Esophagus mucosa (tissue), 1 donor: ENCODE measurements around the gene IRF8. TPM values are rescaled to one million over a fixed set of nuclear protein-coding genes. Genes with fewer than 3 reads are reported as not detected.
"Not testable (repeated sequence)": the region's sequence is repeated elsewhere in the genome, so short reads cannot be mapped to it uniquely, and the experiment has no call there.

Source experiments
- ATAC-seq: fragments of 200-7000 bp; cut with Tn5 transposase; one replicate; pipeline ENCODE4 v1.9.1; 2020
- total RNA-seq: library from RNA; stranded (reverse); gene quantifications from one replicate; pipeline ENCODE4 v1.2.4, GENCODE V29; 2023
- donor health status: DM: yes; HTN: yes; CAD: no.

The IRF8 gene
- total RNA-seq, 1 donor from 2014 or later = 2.2 TPM

DNA sequence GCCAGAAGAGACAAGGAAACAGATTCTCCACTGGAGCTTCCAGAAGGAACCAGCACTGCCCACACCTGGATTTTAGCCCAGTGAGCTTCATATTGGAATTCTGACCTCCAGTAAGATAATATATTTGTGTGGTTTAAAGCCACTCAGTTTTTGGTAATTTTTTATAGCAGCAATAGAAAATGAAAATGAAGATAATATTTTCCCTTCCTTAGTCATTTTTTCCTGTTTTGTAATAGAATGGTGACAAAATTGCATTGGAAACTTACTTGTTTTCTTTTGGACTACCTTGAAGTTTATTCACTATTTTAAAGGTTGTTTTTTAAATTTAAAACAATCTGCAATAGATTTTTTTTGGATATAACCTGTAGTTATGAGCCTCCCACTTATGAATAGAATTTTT, 29.8 kb upstream of the IRF8 start:
- ATAC-seq = no peak

DNA sequence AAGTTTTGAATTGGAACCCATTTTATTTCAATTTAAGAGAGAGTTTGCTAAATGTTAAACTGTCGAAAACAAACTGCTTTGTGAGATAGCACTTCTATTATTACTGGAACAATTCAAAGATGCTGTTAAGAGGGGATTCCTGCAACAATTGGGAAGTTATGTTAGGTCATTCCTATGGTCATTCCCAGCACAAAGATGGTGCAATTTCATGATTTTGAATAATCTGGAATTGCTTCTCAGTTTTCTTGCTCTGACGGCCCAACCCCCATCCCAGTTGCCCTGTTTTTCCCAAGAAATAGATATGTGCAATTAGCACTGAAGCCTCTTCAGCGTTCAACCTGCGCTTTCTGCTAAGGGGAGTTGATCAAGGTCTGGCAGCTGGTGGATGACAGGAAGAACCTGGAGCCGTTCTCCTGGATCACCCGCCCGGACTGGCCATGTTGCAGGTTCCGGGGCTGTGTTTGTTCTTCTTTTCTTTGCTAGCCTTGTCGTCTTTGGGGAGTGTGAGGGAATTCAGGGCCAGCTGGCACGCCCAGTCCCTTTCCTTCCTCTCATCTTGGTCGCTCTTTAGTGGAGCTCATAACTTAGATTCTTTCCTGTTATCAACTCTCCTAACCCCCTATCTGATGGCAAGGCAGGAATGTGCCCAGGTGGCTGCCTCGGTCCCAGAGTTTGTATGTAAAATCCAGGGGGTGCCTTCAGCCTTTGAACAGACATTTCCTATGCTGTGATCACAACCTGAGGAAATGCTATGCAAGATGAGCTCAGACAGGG, 29.0 kb upstream of the IRF8 start:
- ATAC-seq = no peak

DNA sequence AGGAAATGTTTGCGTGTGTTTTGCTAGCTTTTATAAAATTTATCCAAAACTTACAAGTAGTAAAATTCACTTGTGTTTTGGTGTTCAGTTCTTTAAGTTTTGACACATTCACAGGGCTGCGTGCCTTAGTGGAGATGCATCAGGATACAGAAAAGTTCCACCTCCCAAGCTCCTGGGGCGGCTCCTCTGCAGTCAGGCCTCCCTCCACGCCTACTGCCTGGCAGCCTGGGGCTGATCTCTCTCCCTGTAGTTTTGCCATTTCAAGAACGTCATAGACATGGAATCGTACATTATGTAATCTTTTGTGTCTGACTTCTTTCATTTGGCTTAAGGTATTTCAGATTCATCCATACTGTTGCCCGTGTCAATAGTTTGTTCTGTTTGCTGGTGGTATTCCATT, 27.2 kb upstream of the IRF8 start:
- ATAC-seq = no peak

DNA sequence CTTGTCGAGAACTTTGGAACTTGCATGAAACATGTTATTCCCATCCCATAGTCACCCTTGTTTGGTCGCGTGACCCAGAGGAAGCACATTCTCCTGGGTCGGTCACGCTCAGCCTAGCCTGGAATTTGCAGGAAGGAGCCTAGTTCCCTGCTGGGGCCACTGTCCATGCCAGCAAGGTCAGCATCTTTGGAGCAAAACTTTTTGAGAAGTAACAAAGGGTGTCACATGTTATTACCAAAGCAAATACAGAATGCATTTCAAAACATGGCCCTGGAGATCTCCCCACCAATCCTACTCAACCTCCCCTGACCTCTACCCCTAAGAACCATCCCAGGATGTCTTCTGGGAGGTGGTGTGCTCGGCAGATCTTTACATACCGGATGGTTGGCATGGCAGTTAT, 26.2 kb upstream of the IRF8 start:
- ATAC-seq = no peak

DNA sequence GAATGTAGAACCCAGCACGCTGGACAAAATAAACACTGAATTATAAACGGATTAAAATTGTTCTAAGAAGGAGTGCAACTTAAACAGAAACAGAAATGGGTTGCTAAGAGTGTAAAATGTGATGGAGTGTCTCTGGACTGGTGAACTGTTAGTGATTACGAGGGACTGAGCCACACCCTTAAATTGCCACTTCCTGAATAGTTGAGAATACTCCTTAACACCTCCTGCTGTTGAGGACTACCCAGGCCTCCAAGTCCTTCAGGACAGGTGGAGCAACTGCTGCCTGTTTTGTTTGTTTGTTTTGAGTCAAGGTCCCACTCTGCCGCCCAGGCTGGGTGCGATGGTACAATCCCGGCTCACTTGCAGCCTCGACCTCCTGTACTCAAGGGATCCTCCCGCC, 25.8 kb upstream of the IRF8 start:
- ATAC-seq = no peak

DNA sequence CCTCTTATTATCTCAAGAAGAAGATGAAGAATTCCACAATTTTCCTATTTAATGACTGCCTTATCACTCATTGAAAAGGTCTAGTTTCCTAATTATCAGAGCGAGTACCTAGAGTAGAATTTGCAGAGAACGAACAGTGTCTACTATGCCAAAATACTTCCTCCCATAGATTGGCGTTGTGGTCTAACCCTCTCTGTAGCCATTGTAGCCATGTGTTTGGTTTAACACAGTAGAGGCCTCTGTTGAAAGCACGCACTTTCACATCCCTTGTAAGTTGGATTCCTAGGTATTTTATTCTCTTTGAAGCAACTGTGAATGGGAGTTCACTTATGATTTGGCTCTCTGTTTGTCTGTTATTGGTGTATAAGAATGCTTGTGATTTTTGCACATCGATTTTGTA, 24.9 kb upstream of the IRF8 start:
- not testable (repeated sequence) for ATAC-seq

DNA sequence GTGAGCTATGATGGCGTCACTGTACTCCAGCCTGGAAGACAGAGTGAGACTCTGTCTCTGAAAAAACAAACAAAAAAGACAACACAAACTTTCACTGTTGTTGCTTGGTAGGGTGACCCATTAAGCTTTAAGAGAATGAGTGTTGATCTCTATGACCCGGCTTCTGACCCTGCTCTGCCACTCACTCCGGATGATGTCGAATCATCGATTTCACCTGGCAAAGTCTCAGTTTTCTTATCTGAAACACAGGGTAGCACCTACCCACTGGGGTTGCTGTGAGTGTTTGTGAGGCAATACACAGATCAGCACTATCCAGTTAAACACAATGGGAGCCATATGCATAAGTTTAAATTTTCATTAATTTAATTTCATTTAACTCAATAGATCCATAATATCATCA, 20.6 kb upstream of the IRF8 start:
- no peak for ATAC-seq

DNA sequence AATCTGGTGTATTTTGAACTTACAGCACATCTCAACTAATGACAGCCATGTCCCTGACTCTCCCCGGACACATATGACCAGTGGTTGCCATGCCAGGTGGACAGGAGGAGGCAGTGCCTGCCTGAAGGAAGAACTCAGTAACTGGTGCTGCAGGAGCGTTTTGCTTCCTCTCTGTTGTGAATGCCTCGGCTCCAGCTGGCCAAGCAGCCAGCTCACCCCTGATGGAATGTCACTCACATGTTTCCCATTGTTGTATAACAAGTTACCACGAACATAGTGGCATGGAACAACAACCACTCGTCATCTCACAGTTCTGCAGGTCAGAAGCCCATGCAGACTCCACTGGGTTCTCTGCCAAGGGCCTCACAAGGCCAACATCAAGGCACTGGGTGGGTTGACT, 20.1 kb upstream of the IRF8 start:
- ATAC-seq = peak; percentile 42

DNA sequence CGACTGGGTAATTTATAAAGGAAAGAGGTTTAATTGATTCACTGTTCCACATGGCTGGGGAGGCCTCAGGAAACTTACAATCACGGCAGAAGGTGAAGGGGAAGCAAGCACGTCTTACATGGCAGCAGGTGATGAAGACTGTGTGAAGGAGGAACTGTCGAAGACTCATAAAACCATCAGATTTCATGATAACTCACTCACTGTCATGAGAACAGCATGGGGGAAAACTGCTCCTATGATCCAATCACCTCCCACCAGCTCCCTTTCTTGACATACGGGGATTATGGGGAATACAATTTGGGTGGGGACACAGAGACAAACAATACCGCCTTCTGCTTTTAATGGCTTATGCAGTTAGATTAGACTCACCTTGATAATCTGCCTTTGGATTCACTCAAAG, 19.4 kb upstream of the IRF8 start:
- ATAC-seq = no peak

DNA sequence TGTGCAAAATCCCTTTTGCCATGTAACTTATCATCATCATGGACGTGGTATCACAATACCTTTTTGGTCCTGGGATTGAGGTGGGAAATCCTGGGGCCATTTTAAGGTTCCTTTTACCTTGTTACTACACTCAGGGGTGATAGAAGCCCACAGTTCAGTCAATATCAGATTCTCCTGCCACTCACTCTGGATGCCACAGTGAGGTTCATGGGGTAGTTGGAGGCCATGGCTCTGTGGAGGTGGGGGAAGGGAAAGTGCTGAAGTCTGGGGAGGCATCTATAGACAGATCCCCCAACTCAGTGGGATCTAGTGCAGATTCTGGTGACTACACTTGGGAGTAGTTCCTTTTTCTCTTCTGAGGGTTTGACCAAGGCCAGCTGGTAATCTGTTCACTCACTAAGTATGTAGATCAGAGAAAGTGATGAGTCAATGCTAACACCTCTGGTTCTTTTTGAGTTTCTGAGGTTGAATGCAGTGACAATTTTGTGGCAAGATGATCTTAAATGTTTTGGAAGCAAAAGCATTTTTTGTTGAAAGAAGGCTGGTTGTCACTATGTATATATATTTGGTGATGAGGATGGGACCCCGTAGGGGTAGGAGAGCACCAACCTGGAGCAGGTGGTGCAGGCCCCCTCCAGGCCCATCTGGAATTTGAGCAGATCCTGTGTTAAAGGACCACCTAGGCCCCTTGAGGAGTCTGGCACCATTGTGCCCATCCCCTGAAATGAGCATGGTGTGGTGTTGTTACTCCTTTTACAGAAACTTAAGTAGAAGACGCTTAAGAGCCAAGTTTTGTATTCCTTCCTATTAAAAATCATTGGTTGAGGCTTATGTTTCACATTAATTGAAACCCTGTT, 18.8 kb upstream of the IRF8 start:
- ATAC-seq = no peak

DNA sequence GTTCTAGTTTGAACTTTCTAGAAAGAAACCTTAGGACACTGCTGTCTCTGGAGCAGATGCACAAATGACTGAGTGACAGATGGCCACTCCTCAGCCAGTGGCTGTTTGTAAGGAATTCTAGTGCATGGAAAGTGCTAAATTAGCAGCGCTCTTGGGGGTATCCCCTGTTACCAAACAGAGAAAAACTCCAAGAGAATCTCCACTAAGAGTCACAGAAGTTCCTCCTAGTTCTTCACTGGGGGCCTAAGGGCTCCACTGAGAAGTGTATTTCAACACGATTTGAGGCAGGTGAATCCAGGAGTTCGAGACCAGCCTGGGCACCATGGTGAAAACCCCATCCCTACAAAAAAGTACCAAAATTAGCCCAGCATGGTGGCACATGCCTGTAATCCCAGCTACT, 18.1 kb upstream of the IRF8 start:
- no peak for ATAC-seq

DNA sequence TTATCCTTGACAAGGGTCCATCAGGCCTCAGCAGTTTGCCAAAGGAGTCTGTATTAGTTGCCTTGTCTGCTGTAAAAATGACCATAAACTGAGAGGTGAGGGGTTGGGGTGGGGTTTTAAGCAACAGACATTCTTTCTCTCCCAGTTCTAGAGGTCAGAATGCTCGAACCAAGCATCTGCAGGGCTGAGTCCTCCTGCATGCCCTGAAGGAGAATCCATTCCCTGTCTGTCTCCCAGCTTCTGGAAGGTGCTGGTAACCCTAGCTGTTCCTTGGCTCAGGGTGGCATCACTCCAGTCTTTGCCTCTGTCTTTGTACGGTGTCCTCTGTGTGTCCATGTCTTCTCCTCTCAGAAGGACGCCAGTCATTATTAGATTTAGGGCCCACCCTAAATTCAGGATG, 17.5 kb upstream of the IRF8 start:
- ATAC-seq = no peak

DNA sequence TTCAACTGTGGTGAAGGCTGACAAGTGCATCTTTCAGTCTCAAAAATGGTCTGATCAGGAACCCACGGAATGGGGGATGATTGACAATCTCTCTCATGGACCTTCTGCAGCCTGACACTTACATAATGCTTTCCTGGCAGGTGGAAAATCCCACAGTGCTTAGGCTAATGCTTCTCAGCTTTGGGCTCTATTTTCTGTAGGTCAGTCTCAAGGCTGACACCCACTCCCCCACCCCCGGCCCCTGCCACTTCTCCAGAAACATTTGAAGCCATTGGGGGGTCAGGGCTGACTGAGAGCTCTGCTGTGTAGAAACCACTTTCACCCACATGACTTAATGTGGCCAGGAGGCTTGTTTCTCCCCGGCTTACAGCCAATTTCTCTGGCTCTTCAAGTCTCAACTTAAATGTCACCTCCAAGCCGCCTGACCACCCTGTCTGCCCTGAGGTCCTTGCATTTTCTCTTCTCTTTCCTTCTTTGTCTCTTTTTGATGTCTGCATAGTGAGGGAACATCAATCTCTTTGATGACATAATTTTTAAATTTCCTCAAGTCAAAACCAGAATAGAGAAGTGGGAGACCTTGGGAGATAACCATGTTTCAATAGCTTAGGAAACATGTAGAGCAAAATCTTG, 16.7 kb upstream of the IRF8 start:
- no peak for ATAC-seq

DNA sequence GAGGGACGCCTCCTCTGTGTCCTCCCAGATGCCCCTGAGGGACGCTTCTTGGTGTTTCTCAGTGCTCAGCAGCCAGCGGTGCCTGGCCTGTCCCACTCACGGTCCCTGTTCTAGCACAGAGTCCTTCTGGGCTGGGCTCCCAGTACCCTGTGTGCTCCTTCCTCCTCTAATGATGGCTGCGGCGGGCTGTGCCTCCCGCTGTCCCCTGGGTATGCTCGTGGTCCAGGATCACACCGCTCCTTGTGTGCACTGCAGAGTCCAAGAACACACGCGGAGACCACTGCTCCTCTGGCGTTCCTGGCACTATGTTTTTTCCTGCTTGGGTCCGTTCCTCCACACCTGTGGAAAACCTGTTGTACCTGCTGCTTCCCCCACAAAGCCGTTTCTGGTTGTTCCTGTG, 15.1 kb upstream of the IRF8 start:
- ATAC-seq = no peak

DNA sequence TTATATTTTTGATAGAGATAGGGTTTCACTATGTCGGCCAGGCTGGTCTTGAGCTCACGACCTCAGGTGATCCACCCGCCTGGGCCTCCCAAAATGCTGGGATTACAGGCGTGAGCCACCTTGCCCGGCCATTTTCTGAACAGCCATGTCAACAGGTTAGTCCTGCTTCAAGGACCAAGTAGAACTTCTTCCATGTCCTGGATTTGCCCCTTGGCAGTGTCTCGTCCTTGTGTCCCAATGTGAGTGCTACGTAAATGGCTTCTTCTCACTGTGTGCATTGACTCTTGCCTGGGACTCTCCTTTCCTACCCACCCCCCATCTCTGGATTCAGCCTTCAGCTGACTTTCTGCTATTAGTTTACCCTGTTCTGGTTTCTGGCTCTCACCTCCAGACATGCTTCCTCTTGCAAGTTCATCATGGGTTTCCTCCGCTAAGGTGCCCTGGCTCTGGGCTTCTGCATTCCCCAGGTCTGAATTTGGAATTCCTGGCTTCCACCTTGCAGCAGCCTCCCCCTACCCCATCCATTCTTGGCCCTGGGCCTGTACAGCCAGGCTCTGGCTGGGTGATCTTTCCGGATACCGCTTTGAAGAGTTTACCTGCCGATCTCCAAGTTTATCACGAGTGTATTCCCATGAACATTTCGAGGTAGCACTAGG, 14.0 kb upstream of the IRF8 start:
- no peak for ATAC-seq

DNA sequence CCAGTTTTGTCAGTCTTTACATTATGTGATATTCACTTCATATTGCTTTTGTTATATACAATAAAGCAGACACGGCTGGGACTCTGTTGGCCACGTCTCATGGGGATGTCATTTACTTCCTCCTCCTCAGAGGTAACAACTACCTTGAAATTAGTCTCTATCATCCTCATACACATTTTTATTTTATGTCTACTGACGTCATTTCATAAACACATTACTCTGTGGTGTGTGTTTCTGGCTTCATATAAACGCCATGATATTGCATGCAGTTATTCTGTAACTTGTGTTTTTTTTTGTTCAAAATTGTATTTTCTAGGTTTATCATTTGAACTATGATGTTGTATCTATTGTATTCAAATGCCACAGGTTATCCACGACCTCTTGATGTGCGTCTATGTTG, 13.4 kb upstream of the IRF8 start:
- no peak for ATAC-seq

DNA sequence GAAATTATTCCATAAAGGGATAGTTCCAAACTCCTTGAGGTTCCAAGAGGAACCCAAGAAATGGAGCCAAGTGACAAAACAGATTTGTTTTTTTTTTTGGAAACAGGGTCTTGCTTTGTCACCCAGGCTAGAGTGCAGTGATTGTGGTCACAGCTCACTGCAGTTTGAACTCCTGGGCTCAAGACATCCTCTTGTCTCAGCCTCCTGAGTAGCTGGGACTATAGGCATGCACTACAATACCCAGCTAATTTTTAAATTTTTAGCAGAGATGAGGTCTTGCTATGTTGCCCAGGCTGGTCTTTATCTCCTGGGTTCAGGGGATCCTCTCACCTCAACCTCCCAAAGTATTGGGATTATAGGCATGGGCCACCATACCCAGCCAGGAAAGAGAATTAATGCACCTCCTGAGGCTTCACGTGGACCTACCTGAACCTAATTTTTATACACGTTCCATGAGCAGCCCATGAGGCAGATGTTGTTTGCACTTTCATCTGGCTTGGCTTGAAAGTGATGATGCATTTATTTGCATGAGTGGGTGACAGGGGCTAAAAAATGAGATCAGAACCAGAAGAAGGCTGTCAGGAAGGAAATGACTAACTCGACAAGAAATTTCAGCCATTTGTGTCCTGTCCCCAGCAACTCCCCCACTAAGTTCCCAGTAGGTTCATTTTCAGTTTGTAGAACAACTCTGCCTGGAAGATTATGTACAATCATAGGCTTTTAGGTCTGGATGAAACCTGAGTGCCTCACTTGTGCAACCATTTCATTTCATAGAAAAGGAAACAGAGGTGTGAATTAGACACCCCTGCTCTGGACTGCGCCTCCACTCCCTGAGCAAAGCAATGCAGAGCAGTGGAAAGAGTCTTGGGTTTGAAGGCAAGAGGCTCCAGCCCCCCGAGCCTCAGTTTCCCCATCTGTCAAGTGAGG, 10.3 kb upstream of the IRF8 start:
- peak; percentile 25 for ATAC-seq

DNA sequence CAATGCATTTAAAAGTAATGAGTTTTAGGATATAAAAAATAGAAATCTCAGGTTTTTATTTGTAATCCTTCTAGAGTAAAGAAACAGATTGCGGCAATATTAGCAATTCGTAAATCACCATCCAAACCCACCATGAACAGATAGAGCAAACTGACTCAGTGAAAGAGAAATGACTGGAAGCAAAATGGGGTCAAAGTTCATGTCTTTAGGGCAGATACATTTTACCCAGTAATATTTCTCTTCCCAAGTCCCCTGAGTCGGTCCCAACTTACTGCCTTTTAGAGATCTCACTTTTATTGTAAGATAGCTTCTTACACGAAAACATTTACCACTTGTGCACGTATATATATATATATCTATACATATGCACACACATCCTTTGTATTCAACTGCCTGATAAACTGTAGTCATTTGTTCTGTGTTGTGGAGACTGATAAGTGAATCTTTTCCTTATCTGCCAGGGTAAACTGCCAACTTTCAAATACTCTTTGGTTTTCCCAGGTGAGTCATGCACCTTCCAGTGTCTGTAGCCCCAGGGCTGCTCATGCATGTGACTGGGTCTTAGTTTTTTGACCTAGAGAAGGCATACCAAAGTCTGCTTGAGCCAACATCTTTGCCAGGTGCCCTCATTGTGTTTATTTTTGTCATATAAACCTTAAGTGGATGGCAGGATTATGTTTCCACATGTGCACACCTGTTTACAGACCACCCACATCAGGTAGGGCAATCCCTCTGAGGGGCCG, 7.8 kb upstream of the IRF8 start:
- ATAC-seq = no peak

DNA sequence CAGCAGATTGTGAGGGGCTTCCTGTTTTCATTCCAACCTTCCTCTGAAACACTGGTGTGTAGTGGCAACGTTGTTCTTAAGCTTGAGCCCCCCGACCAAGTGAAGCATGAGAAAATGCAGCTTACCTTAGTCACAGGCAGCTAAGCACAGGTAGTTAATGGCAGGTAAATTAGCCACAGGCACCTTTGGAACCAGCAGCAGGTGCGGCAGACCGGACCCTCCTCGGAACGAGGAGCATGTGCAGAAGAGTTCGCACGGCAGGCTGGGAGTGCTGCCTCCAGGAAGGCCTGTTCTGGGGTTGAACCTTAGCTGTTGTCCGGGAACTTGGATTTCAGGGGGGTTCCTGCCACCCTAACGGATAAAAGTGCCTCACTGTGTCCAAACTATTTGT, 7.2 kb upstream of the IRF8 start:
- ATAC-seq = no peak

DNA sequence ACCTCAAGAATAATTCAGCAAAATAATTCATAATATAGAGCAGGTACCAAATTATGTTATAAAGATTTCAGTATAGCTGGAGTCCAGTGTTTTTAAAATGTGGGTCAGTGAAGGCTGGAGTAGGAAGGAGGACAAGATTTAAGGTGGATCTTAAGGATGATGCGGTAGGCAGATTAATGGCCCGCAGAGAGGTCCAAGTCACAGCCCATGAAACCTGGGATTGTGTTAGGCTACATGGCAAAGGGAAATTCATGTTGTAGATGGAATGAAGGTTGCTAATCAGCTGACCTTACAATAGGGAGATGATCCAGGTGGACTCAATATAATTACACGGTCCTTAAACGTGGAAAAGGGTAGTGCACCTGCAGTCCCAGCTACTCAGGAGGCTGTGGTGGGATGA, 6.2 kb upstream of the IRF8 start:
- ATAC-seq = no peak

DNA sequence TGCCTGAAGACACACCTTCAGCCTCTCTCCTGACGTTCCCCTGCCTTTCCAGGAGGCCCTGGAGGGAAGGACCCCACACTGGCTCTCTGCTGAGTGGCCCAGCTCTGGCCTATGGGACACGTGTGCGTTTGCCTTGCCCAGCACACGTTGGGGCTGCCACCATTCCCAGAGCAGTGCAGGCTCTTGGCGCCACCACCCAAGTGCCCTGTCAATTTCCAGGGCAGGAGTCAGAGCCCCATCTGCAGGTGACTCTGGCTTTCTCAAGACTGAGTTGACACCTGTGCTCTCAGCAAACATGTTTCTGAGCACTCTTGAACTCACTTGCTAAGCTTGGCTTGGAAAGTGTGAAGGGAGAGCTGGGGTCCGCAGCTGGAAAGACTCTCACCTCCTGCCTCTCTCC, 4.7 kb upstream of the IRF8 start:
- no peak for ATAC-seq
